ENCODE data around the gene IL12RB1.

IL12RB1 gene

GRCh38 chr19:18097217-18097992 lies 10.7 kb upstream of the IL12RB1 start, which contains the start of gene MAST3:
MAST3 (plus strand) TSS chr19:18097778; CDS start chr19:18097793, 15 bp downstream.
- H3K36me3 ChIP-seq (ENCODE audit: insufficient read depth, low read length): no peaks in the 10 kb centered on the region
- peak; percentile 84 for DNase-seq
- peak; percentile 95 for ATAC-seq (ENCODE audit: insufficient read depth, low read depth)
- peak within 1 kb of the TSS; percentile 27; the same call in 1 of the 2 replicates for H3K9ac ChIP-seq (ENCODE audit: low read depth, low read length)
- H3K27ac ChIP-seq (ENCODE audit: low read length): no peak within 1 kb of the TSS
- no peaks in the 10 kb centered on the region for H3K9me3 ChIP-seq (ENCODE audit: insufficient read depth, low read length, severe bottlenecking)
- peaks cover 7% of the 10 kb centered on the region; the same call in 1 of the 2 replicates for H4K20me1 ChIP-seq (ENCODE audit: insufficient read depth, low read length)
- peak within 1 kb of the TSS; percentile 60 for H3K4me2 ChIP-seq (ENCODE audit: insufficient read depth, low read length)
- no peak within 1 kb of the TSS for H2AFZ ChIP-seq (ENCODE audit: low read depth, low read length)
- no peak for TF ChIP-seq EZH2 (IDR thresholded peaks at IDR 0.05; ENCODE audit: borderline replicate concordance, low read depth, low read length, severe bottlenecking)
- no peak for TF ChIP-seq CTCF (IDR thresholded peaks at IDR 0.05; ENCODE audit: borderline replicate concordance, extremely low read depth, low read length, poor library complexity, severe bottlenecking)
- H3K79me2 ChIP-seq (ENCODE audit: insufficient read depth, low read length): no peaks in the 10 kb centered on the region
- peaks cover 15% of the 10 kb centered on the region for H3K4me1 ChIP-seq (ENCODE audit: insufficient read depth, low read length)
- H3K4me3 ChIP-seq (ENCODE audit: low read depth in 1 of 2, low read length in 2 of 2): peak within 1 kb of the TSS in 1 of 2 experiments; percentile 46; a peak in 3 of 4 replicates
- H3K27me3 ChIP-seq (ENCODE audit: insufficient read depth, low read length, poor library complexity): peaks cover 16% of the 10 kb centered on the region

GRCh38 chr19:18096258-18096657 lies 9.5 kb upstream of the IL12RB1 start:
- H3K79me2 ChIP-seq (ENCODE audit: insufficient read depth, low read length): no peaks in the 10 kb centered on the region
- H3K4me2 ChIP-seq (ENCODE audit: insufficient read depth, low read length): no peak overlapping the region
- H3K4me3 ChIP-seq (ENCODE audit: low read depth in 1 of 2, low read length in 2 of 2): no peak overlapping the region
- H3K4me1 ChIP-seq (ENCODE audit: insufficient read depth, low read length): peaks cover 15% of the 10 kb centered on the region
- no peaks in the 10 kb centered on the region for H3K36me3 ChIP-seq (ENCODE audit: insufficient read depth, low read length)
- H4K20me1 ChIP-seq (ENCODE audit: insufficient read depth, low read length): peaks cover 7% of the 10 kb centered on the region; the same call in 1 of the 2 replicates
- DNase-seq: no peak
- no peak overlapping the region for H3K9ac ChIP-seq (ENCODE audit: low read depth, low read length)
- no peak for ATAC-seq (ENCODE audit: insufficient read depth, low read depth)
- no peak overlapping the region for H3K27ac ChIP-seq (ENCODE audit: low read length)
- TF ChIP-seq EZH2 (IDR thresholded peaks at IDR 0.05; ENCODE audit: borderline replicate concordance, low read depth, low read length, severe bottlenecking): no peak
- no peak for TF ChIP-seq CTCF (IDR thresholded peaks at IDR 0.05; ENCODE audit: borderline replicate concordance, extremely low read depth, low read length, poor library complexity, severe bottlenecking)
- peaks cover 16% of the 10 kb centered on the region for H3K27me3 ChIP-seq (ENCODE audit: insufficient read depth, low read length, poor library complexity)
- H3K9me3 ChIP-seq (ENCODE audit: insufficient read depth, low read length, severe bottlenecking): no peaks in the 10 kb centered on the region
- H2AFZ ChIP-seq (ENCODE audit: low read depth, low read length): no peak overlapping the region; the same call in 1 of the 2 replicates

GRCh38 chr19:18093439-18094161 lies 6.9 kb upstream of the IL12RB1 start:
- DNase-seq (no peak), ATAC-seq (ENCODE audit: insufficient read depth, low read depth) (no peak)
- Histone ChIP-seq H2AFZ (ENCODE audit: low read depth, low read length) (no peak overlapping the region), H3K4me2 (ENCODE audit: insufficient read depth, low read length) (no peak overlapping the region), H3K4me3 (ENCODE audit: low read depth in 1 of 2, low read length in 2 of 2) (no peak overlapping the region), H3K9ac (ENCODE audit: low read depth, low read length) (no peak overlapping the region), H4K20me1 (ENCODE audit: insufficient read depth, low read length) (peaks cover 2% of the 10 kb centered on the region; the same call in 1 of the 2 replicates), H3K27ac (ENCODE audit: low read length) (no peak overlapping the region), H3K79me2 (ENCODE audit: insufficient read depth, low read length) (no peaks in the 10 kb centered on the region), H3K4me1 (ENCODE audit: insufficient read depth, low read length) (peaks cover 10% of the 10 kb centered on the region), H3K9me3 (ENCODE audit: insufficient read depth, low read length, severe bottlenecking) (no peaks in the 10 kb centered on the region), H3K27me3 (ENCODE audit: insufficient read depth, low read length, poor library complexity) (peaks cover 6% of the 10 kb centered on the region), H3K36me3 (ENCODE audit: insufficient read depth, low read length) (no peaks in the 10 kb centered on the region)
- TF ChIP-seq CTCF (IDR thresholded peaks at IDR 0.05; ENCODE audit: borderline replicate concordance, extremely low read depth, low read length, poor library complexity, severe bottlenecking) (no peak), EZH2 (IDR thresholded peaks at IDR 0.05; ENCODE audit: borderline replicate concordance, low read depth, low read length, severe bottlenecking) (no peak)
